Astrocyte (in vitro differentiated cells and primary cell): ENCODE measurements around the gene AP1M1. TPM values are rescaled to one million over a fixed set of nuclear protein-coding genes. Genes with fewer than 3 reads are reported as not detected.

Experiments
- DNase-seq: peaks from one replicate; pipeline ENCODE4 v3.0.0-alpha.2; 2010; ENCODE audit warnings: low read depth
- FAIRE-seq: peaks from 2 replicates; lab custom pipeline; 2011; peaks lifted over from hg19 to GRCh38; lab: Jason Lieb, UNC
- H2AFZ ChIP-seq: 2 replicates; pipeline ENCODE4 v1.6.0; 2012; ENCODE audit warnings: low read depth, low read length, inconsistent platforms
- H3K27ac ChIP-seq: 2 replicates; pipeline ENCODE4 v1.5.1; 2011; ENCODE audit warnings: low read depth, low read length, inconsistent platforms
- H3K27me3 ChIP-seq: 2 replicates; pipeline ENCODE4 v1.6.0; 2011; ENCODE audit warnings: low read length, inconsistent platforms; ENCODE audit not compliant: insufficient read depth
- H3K36me3 ChIP-seq: 2 replicates; pipeline ENCODE4 v1.5.1; 2011; ENCODE audit warnings: low read length, inconsistent platforms; ENCODE audit not compliant: insufficient read depth
- H3K4me1 ChIP-seq: 2 replicates; pipeline ENCODE4 v1.5.1; 2011; ENCODE audit warnings: low read length, inconsistent platforms; ENCODE audit not compliant: insufficient read depth
- H3K4me2 ChIP-seq: 2 replicates; pipeline ENCODE4 v1.6.0; 2012; ENCODE audit warnings: low read length, inconsistent platforms
- H3K4me3 ChIP-seq: 2 replicates; pipeline ENCODE4 v1.5.1; 2011; ENCODE audit warnings: low read depth, mild to moderate bottlenecking, low read length, inconsistent platforms; ENCODE audit not compliant: insufficient read depth
- H3K79me2 ChIP-seq: 2 replicates; pipeline ENCODE4 v1.6.0; 2012; ENCODE audit warnings: mild to moderate bottlenecking, low read length, inconsistent platforms; ENCODE audit not compliant: insufficient read depth
- H3K9ac ChIP-seq: 2 replicates; pipeline ENCODE4 v1.6.0; 2012; ENCODE audit warnings: mild to moderate bottlenecking, low read length, inconsistent platforms
- H3K9me3 ChIP-seq: 2 replicates; pipeline ENCODE4 v1.5.1; 2012; ENCODE audit warnings: low read depth, mild to moderate bottlenecking, low read length, inconsistent platforms; ENCODE audit not compliant: insufficient read depth
- H4K20me1 ChIP-seq: 2 replicates; pipeline ENCODE4 v1.6.0; 2012; ENCODE audit warnings: low read length, inconsistent platforms; ENCODE audit not compliant: insufficient read depth
- H3K27ac Mint-ChIP-seq: one replicate; pipeline ENCODE4 v1.8.0; 2021; ENCODE audit warnings: mild to moderate bottlenecking, mixed read lengths; ENCODE audit not compliant: unreplicated experiment
- H3K27me3 Mint-ChIP-seq: one replicate; pipeline ENCODE4 v1.8.0; 2021; ENCODE audit warnings: low read depth, mixed read lengths; ENCODE audit not compliant: unreplicated experiment
- H3K36me3 Mint-ChIP-seq: one replicate; pipeline ENCODE4 v1.8.0; 2021; ENCODE audit warnings: low read depth, mixed read lengths; ENCODE audit not compliant: unreplicated experiment
- H3K4me1 Mint-ChIP-seq: one replicate; pipeline ENCODE4 v1.8.0; 2021; ENCODE audit warnings: low read depth, mixed read lengths; ENCODE audit not compliant: unreplicated experiment
- H3K4me3 Mint-ChIP-seq: one replicate; pipeline ENCODE4 v1.8.0; 2021; ENCODE audit warnings: mild to moderate bottlenecking, moderate library complexity, mixed read lengths; ENCODE audit not compliant: unreplicated experiment
- H3K9me3 Mint-ChIP-seq: one replicate; pipeline ENCODE4 v1.8.0; 2021; ENCODE audit warnings: mild to moderate bottlenecking, mixed read lengths; ENCODE audit not compliant: unreplicated experiment
- EZH2 ChIP-seq: IDR thresholded peaks from 2 replicates; pipeline ENCODE4 v1.6.1; 2012; ENCODE audit warnings: mild to moderate bottlenecking, low read length, inconsistent platforms; ENCODE audit not compliant: insufficient read depth
- total RNA-seq: library from RNA; stranded (reverse); gene quantifications from 2 replicates; pipeline ENCODE4 v1.2.1, GENCODE V29; 2021
- TF ChIP-seq, protein P1 (sequence below): IDR thresholded peaks from 2 replicates; pipeline ENCODE4 v1.5.1; 2011; ENCODE audit warnings: low read depth, mild to moderate bottlenecking, inconsistent platforms, low read length, moderate library complexity; ENCODE audit not compliant: insufficient read depth

Gene AP1M1
- total RNA-seq, 1 donor from 2014 or later = 87.6 TPM

DNA sequence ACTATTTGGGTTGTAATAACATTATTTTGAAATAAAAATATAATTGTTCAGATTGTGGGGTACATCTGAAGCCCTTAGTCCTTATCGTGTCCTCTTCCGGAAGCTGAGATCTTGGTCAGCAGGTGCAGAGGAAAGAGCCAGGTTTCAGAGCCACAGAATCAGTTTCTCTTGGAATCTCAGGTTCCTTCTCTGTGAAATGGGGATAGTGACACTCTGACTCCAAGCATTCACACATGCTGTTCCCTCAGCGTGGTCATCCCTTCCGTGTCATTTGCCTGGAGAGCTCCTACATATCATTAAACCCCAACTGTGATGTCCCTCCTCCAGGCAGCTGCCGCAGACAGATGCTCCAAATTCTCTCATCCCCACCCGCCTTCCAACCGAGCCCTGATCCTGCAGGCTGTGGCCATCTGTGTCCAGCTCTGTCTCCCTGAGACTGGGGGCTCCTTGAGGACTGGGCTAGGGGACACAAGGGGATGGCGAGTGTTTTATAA, 59.8 kb downstream of the AP1M1 start:
- DNase-seq (no peak), FAIRE-seq (no peak)
- no peaks in the 10 kb centered on the region for H3K27me3 ChIP-seq
- Mint-ChIP-seq H3K27ac (no peak overlapping the region), H3K4me1 (peaks cover under 1% of the 10 kb centered on the region), H3K27me3 (peaks cover 28% of the 10 kb centered on the region), H3K4me3 (no peak overlapping the region), H3K9me3 (no peaks in the 10 kb centered on the region), H3K36me3 (no peaks in the 10 kb centered on the region)
- H3K4me2 ChIP-seq = no peak overlapping the region
- H3K4me3 ChIP-seq = no peak overlapping the region
- peaks cover 3% of the 10 kb centered on the region for H3K4me1 ChIP-seq
- no peak overlapping the region for H2AFZ ChIP-seq
- no peaks in the 10 kb centered on the region for H4K20me1 ChIP-seq
- H3K9me3 ChIP-seq = no peaks in the 10 kb centered on the region
- H3K27ac ChIP-seq = no peak overlapping the region
- no peaks in the 10 kb centered on the region for H3K36me3 ChIP-seq
- no peaks in the 10 kb centered on the region for H3K79me2 ChIP-seq
- no peak overlapping the region for H3K9ac ChIP-seq
- TF ChIP-seq, protein P1, sequence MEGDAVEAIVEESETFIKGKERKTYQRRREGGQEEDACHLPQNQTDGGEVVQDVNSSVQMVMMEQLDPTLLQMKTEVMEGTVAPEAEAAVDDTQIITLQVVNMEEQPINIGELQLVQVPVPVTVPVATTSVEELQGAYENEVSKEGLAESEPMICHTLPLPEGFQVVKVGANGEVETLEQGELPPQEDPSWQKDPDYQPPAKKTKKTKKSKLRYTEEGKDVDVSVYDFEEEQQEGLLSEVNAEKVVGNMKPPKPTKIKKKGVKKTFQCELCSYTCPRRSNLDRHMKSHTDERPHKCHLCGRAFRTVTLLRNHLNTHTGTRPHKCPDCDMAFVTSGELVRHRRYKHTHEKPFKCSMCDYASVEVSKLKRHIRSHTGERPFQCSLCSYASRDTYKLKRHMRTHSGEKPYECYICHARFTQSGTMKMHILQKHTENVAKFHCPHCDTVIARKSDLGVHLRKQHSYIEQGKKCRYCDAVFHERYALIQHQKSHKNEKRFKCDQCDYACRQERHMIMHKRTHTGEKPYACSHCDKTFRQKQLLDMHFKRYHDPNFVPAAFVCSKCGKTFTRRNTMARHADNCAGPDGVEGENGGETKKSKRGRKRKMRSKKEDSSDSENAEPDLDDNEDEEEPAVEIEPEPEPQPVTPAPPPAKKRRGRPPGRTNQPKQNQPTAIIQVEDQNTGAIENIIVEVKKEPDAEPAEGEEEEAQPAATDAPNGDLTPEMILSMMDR = no peak
- no peak for TF ChIP-seq EZH2

DNA sequence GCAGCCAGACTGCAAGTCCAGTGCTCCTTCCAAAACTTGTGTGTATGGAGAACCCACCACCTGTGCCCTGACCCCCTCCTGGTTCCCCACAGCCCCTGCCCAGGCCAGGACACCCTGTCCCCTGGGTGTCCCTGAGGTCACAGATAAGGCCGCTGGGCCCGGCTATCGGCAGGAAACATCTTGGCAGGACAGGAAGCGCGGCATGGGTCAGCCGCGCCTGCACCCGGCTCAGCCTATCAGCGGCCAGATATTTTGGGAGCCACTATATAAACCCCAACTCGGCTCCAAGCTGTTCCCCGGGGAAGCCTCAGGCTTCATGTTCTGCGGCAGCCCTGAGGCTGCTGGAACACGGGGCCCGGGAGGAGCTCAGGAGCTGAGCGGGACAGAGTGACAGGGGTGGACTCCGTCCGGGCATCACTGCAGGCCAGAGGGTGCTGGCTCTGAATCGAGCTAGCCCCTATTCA, 60.8 kb downstream of the AP1M1 start:
- Histone ChIP-seq H3K4me3 (no peak overlapping the region), H3K79me2 (no peaks in the 10 kb centered on the region), H3K27me3 (no peaks in the 10 kb centered on the region), H3K4me1 (peaks cover 4% of the 10 kb centered on the region), H2AFZ (no peak overlapping the region), H3K9ac (no peak overlapping the region), H3K27ac (no peak overlapping the region), H4K20me1 (no peaks in the 10 kb centered on the region), H3K4me2 (no peak overlapping the region), H3K9me3 (no peaks in the 10 kb centered on the region), H3K36me3 (no peaks in the 10 kb centered on the region)
- Mint-ChIP-seq H3K36me3 (no peaks in the 10 kb centered on the region), H3K27me3 (peaks cover 31% of the 10 kb centered on the region), H3K9me3 (no peaks in the 10 kb centered on the region), H3K4me1 (peaks cover 2% of the 10 kb centered on the region), H3K4me3 (no peak overlapping the region), H3K27ac (no peak overlapping the region)
- DNase-seq = no peak
- TF ChIP-seq, protein P1 = no peak
- TF ChIP-seq EZH2 = no peak
- FAIRE-seq = no peak

DNA sequence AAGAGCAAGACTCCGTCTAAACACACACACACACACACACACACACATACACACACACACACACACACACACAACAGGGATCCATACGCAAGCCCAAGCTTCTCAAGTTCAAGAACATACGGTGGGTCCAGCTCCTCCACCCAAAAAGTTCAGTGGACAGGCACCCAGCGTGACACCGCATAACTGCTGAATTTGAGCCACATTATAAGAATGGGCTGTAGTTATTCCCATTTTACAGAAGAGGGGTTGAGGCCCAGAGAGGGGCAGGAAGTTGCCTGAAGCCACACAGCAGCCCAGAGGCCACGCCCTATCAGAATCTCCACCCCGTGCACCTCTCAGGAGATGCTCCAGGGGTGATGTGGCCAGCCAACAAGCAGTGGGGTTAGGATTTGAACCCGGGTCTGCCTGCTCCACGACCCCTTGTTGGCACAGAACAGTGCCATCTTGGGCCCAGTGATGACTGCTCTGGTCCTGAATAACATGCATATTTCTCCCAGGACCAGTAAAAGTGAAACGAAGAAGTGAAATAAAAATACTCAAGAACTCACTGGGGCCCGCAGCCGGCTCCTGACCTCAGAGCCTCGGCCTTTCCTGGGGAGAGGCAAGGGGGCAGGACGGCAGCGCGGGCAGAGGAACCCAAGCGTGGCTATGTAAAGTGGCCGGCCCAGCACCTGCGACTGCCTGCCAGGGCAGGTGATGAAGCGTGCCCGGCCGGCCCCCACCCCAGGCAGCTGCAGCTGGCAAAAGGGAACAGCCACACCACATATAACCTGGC, 61.9 kb downstream of the AP1M1 start:
- H3K4me1 Mint-ChIP-seq = peaks cover 2% of the 10 kb centered on the region
- TF ChIP-seq EZH2 = no peak
- TF ChIP-seq, protein P1 = no peak
- no peak overlapping the region for H3K9ac ChIP-seq
- H2AFZ ChIP-seq = no peak overlapping the region
- H3K4me3 ChIP-seq = no peak overlapping the region
- no peak for DNase-seq
- H3K27me3 ChIP-seq = no peaks in the 10 kb centered on the region
- H3K27me3 Mint-ChIP-seq = peaks cover 31% of the 10 kb centered on the region
- H3K36me3 Mint-ChIP-seq = no peaks in the 10 kb centered on the region
- no peak overlapping the region for H3K4me3 Mint-ChIP-seq
- no peak for FAIRE-seq
- no peaks in the 10 kb centered on the region for H3K79me2 ChIP-seq
- no peaks in the 10 kb centered on the region for H3K9me3 Mint-ChIP-seq
- no peak overlapping the region for H3K27ac Mint-ChIP-seq
- no peak overlapping the region for H3K4me2 ChIP-seq
- peaks cover 4% of the 10 kb centered on the region for H3K4me1 ChIP-seq
- H3K9me3 ChIP-seq = no peaks in the 10 kb centered on the region
- no peaks in the 10 kb centered on the region for H3K36me3 ChIP-seq
- H4K20me1 ChIP-seq = no peaks in the 10 kb centered on the region
- no peak overlapping the region for H3K27ac ChIP-seq
